OCI-LY7 (cell line): ENCODE data around the gene TMEM86B. TPM values are rescaled to one million over a fixed set of nuclear protein-coding genes. Genes with fewer than 3 reads are reported as not detected.

ENCODE experiments used
- BruUV-seq: library from RNA; stranded (reverse); fragments of 400-500 nt; replicated peaks from 2 replicates; lab custom pipeline; 2021; lab: Mats Ljungman, UMichigan
- CTCF ChIA-PET: fragments of 300-600 bp; sonication (Branson Sonifier 250); formaldehyde crosslinking; loops from one replicate; lab custom pipeline; 2022; ENCODE audit warnings: antibody characterized with exemption; ENCODE audit not compliant: unreplicated experiment; lab: Charles Lee
- POLR2A ChIA-PET: fragments of 300-600 bp; sonication (Branson Sonifier 250); formaldehyde crosslinking; loops from one replicate; lab custom pipeline; 2022; ENCODE audit warnings: antibody characterized with exemption; lab: Charles Lee
- DNase-seq: peaks from one replicate; pipeline ENCODE4 v3.0.0-alpha.2; 2015; ENCODE audit warnings: low spot score
- H2AFZ ChIP-seq: fragments of 200-600 bp; sonication (generic), shearing (Covaris generic); 2 replicates; pipeline ENCODE4 v1.6.1; 2014; ENCODE audit warnings: mild to moderate bottlenecking, antibody characterized with exemption, low read length, moderate library complexity
- H3K27ac ChIP-seq: fragments of 200-600 bp; sonication (generic); 2 replicates; pipeline ENCODE4 v1.5.1; 2014; ENCODE audit warnings: mixed run types, low read depth, mild to moderate bottlenecking, moderate library complexity, low read length, inconsistent platforms; ENCODE audit not compliant: poor library complexity, severe bottlenecking
- H3K36me3 ChIP-seq: fragments of 200-600 bp; sonication (generic); 2 replicates; pipeline ENCODE4 v1.6.1; 2014; ENCODE audit warnings: mild to moderate bottlenecking, antibody characterized with exemption, low read length, moderate library complexity, mixed read lengths; ENCODE audit not compliant: insufficient read depth
- H3K4me1 ChIP-seq: fragments of 200-600 bp; sonication (generic); 2 replicates; pipeline ENCODE4 v1.5.1; 2014; ENCODE audit warnings: mild to moderate bottlenecking, low read length; ENCODE audit not compliant: insufficient read depth, poor library complexity, severe bottlenecking
- H3K4me2 ChIP-seq: fragments of 200-600 bp; sonication (generic); 2 replicates; pipeline ENCODE4 v1.6.1; 2014; ENCODE audit warnings: mild to moderate bottlenecking, low read length
- H3K4me3 ChIP-seq: fragments of 200-600 bp; sonication (generic); 2 replicates; pipeline ENCODE4 v1.5.1; 2014; ENCODE audit warnings: mild to moderate bottlenecking, low read depth, low read length; ENCODE audit not compliant: poor library complexity, severe bottlenecking
- H3K79me2 ChIP-seq: fragments of 200-600 bp; sonication (generic); 2 replicates; pipeline ENCODE4 v1.6.1; 2016; ENCODE audit warnings: low read depth, mild to moderate bottlenecking, low read length, moderate library complexity, mixed read lengths; ENCODE audit not compliant: insufficient read depth
- H3K9me2 ChIP-seq: fragments of 200-600 bp; sonication (generic); 2 replicates; pipeline ENCODE4 v1.6.1; 2016; ENCODE audit warnings: mild to moderate bottlenecking, low read length, mixed read lengths; ENCODE audit not compliant: insufficient read depth
- H3K9me3 ChIP-seq: fragments of 200-600 bp; sonication (generic); 2 replicates; pipeline ENCODE4 v1.6.1; 2014; ENCODE audit warnings: mild to moderate bottlenecking, mixed run types, low read length, mixed read lengths
- H4K20me1 ChIP-seq: fragments of 200-600 bp; sonication (generic); 2 replicates; pipeline ENCODE4 v1.6.1; 2014; ENCODE audit warnings: mild to moderate bottlenecking, antibody characterized with exemption, low read length, moderate library complexity, mixed read lengths; ENCODE audit not compliant: insufficient read depth
- CTCF ChIP-seq: fragments of 200-600 bp; sonication (generic); conservative IDR thresholded peaks from 2 replicates; pipeline ENCODE4 v1.5.1; 2014; ENCODE audit warnings: mild to moderate bottlenecking, antibody characterized with exemption, low read length, moderate library complexity, mixed read lengths
- EZH2phosphoT487 ChIP-seq: fragments of 200-600 bp; sonication (generic); IDR thresholded peaks from 2 replicates; pipeline ENCODE4 v1.6.1; 2018; ENCODE audit warnings: low read depth, borderline replicate concordance, mild to moderate bottlenecking, mixed run types, antibody characterized with exemption, low read length, moderate library complexity, mixed read lengths
- intact Hi-C: fragments of 100-400 bp; cut with micrococcal nuclease; formaldehyde crosslinking; loops from one replicate; pipeline ENCODE4 v1.10.0; 2022; ENCODE audit not compliant: unreplicated experiment
- total RNA-seq, 2 experiments: library from RNA; depleted of rRNA in 1 of 2; stranded (reverse); fragments of >200 nt in 1 of 2; shearing (Covaris generic) in 1 of 2; gene quantifications; 2 replicates each; pipeline ENCODE4 v1.2.3, GENCODE V29; 2014 to 2022

TMEM86B gene
- total RNA-seq, 2 experiments from 2014 or later: 8.1 to 13.8 TPM

- POLR2A ChIA-PET: interaction anchor here (0.6 kb wide), 1 partner anchor 184 kb away, joined by 3 read pairs; no protein-coding TSS in a partner anchor
Measured at GRCh38 chr19:55229789-55230182, 1.2 kb upstream of the TMEM86B start.

GRCh38 chr19:55229145-55229788 lies 704 bp upstream of the TMEM86B start:
- ChIA-PET CTCF (no interaction called here), POLR2A (no interaction called here)
- peaks cover 9% of the 10 kb centered on the region; the same call in 1 of the 2 replicates for H3K79me2 ChIP-seq
- peaks cover 99% of the 10 kb centered on the region for H3K36me3 ChIP-seq
- no peak overlapping the region for H3K4me3 ChIP-seq
- intact Hi-C loops: no loop called here
- no peaks in the 10 kb centered on the region for H3K4me1 ChIP-seq
- no peak overlapping the region for H3K4me2 ChIP-seq
- H3K27ac ChIP-seq: no peak overlapping the region
- TF ChIP-seq EZH2phosphoT487 (no peak), CTCF (no peak)
- H3K9me3 ChIP-seq: no peaks in the 10 kb centered on the region
- H4K20me1 ChIP-seq: peaks cover 5% of the 10 kb centered on the region
- no peaks in the 10 kb centered on the region for H3K9me2 ChIP-seq
- no peak overlapping the region for H2AFZ ChIP-seq
- BruUV-seq: no TSS peak
- DNase-seq: no peak

More at GRCh38 chr19:55229789-55230182, 1.2 kb upstream of the TMEM86B start:
- Histone ChIP-seq H3K27ac (no peak overlapping the region), H3K4me1 (no peaks in the 10 kb centered on the region), H3K79me2 (peaks cover 9% of the 10 kb centered on the region; the same call in 1 of the 2 replicates), H4K20me1 (peaks cover 5% of the 10 kb centered on the region), H3K9me2 (no peaks in the 10 kb centered on the region), H3K4me3 (no peak overlapping the region), H3K9me3 (no peaks in the 10 kb centered on the region), H2AFZ (no peak overlapping the region), H3K4me2 (no peak overlapping the region), H3K36me3 (peaks cover 99% of the 10 kb centered on the region)
- no peak for DNase-seq
- TSS peak; percentile 95 for BruUV-seq
- CTCF ChIA-PET: no interaction called here
- intact Hi-C loops: no loop called here
- TF ChIP-seq CTCF (no peak), EZH2phosphoT487 (no peak)

GRCh38 chr19:55228015-55228391 lies 560 bp downstream of the TMEM86B start:
- intact Hi-C loops: no loop called here
- H3K36me3 ChIP-seq: peaks cover 99% of the 10 kb centered on the region
- no TSS peak for BruUV-seq

More at GRCh38 chr19:55228015-55228391, 560 bp downstream of the TMEM86B start:
- no peak overlapping the region for H3K4me2 ChIP-seq
- no peak overlapping the region for H3K27ac ChIP-seq
- no peaks in the 10 kb centered on the region; the same call in 1 of the 2 replicates for H4K20me1 ChIP-seq
- ChIA-PET POLR2A (interaction anchor here (0.6 kb wide), 1 partner anchor 31 kb away, joined by 3 read pairs; no protein-coding TSS in a partner anchor), CTCF (interaction anchor here (0.5 kb wide), 1 partner anchor 456 kb away, joined by 3 read pairs; no protein-coding TSS in a partner anchor)
- TF ChIP-seq EZH2phosphoT487 (no peak), CTCF (no peak)
- no peak for DNase-seq
- H3K9me3 ChIP-seq: no peaks in the 10 kb centered on the region
- H3K9me2 ChIP-seq: no peaks in the 10 kb centered on the region
- H3K79me2 ChIP-seq: peaks cover 3% of the 10 kb centered on the region; the same call in 1 of the 2 replicates
- H3K4me1 ChIP-seq: no peaks in the 10 kb centered on the region
- no peak overlapping the region for H3K4me3 ChIP-seq
- no peak overlapping the region for H2AFZ ChIP-seq
